Fibroblast of the aortic adventitia (primary cell): ENCODE data around the gene CCDC27. TPM values are rescaled to one million over a fixed set of nuclear protein-coding genes. Genes with fewer than 3 reads are reported as not detected.

ENCODE experiments used
- DNase-seq: peaks from one replicate; pipeline ENCODE4 v3.0.0-alpha.2; 2010; ENCODE audit warnings: low read depth
- H3K4me3 ChIP-seq: 2 replicates; pipeline ENCODE4 v1.5.1; 2011; ENCODE audit warnings: low read depth, mild to moderate bottlenecking, control low read depth, low read length, moderate library complexity
- total RNA-seq: library from RNA; depleted of rRNA; stranded (reverse); fragments of >200 nt; gene quantifications from 2 replicates; pipeline ENCODE4 v1.2.3, GENCODE V29; 2012; ENCODE audit warnings: low replicate concordance
- TF ChIP-seq, protein P1 (sequence below): IDR thresholded peaks from 2 replicates; pipeline ENCODE4 v1.5.1; 2011; ENCODE audit warnings: mild to moderate bottlenecking, low read length, control low read depth, inconsistent platforms; ENCODE audit not compliant: insufficient read depth

Gene CCDC27
- total RNA-seq, 1 donor: not detected

DNA sequence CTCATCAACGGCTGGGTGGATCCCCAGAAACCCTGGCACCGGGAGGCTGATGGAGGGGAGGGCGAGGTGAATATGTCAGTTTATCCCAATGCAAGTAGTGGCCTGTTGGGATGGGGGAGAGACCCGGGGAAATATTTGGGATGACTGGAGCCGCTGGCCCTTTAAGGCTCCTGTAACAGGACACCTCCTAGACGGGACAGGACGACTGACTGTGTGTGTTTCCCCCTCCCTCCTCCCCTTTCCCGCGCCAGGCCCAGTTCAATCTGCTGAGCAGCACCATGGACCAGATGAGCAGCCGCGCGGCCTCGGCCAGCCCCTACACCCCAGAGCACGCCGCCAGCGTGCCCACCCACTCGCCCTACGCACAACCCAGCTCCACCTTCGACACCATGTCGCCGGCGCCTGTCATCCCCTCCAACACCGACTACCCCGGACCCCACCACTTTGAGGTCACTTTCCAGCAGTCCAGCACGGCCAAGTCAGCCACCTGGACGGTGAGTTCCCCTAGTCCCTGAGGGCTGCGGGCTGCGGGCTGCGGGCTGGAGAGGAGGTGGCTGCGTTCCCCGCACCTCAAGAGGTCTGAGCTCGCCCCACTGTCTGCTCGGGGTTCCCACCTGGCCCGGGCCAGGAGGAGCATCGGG, 44.8 kb upstream of the CCDC27 start:
- H3K4me3 ChIP-seq: no peak overlapping the region
- no peak for DNase-seq
- TF ChIP-seq, protein P1, sequence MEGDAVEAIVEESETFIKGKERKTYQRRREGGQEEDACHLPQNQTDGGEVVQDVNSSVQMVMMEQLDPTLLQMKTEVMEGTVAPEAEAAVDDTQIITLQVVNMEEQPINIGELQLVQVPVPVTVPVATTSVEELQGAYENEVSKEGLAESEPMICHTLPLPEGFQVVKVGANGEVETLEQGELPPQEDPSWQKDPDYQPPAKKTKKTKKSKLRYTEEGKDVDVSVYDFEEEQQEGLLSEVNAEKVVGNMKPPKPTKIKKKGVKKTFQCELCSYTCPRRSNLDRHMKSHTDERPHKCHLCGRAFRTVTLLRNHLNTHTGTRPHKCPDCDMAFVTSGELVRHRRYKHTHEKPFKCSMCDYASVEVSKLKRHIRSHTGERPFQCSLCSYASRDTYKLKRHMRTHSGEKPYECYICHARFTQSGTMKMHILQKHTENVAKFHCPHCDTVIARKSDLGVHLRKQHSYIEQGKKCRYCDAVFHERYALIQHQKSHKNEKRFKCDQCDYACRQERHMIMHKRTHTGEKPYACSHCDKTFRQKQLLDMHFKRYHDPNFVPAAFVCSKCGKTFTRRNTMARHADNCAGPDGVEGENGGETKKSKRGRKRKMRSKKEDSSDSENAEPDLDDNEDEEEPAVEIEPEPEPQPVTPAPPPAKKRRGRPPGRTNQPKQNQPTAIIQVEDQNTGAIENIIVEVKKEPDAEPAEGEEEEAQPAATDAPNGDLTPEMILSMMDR: no peak

DNA sequence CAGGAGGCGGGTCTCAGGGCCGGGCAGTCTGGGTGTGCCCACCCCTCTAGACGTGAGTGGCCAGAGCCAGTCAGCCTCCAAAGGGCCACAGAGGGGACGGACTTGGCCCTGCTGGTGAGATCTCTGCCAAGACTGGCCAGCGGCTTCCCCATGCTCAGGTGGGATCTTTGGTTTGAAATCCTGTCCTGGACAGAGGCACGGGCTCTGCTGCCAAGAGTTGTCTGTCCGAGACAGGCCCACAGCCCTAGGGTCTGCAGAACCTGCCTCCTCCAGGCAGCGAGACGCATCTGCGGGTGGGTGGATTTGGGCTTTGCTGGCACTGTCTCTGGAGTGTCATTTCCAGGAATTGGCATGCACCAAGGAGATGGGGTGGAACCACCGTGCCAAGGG, 44.3 kb upstream of the CCDC27 start:
- no peak overlapping the region for H3K4me3 ChIP-seq
- DNase-seq: no peak
- TF ChIP-seq, protein P1: no peak

DNA sequence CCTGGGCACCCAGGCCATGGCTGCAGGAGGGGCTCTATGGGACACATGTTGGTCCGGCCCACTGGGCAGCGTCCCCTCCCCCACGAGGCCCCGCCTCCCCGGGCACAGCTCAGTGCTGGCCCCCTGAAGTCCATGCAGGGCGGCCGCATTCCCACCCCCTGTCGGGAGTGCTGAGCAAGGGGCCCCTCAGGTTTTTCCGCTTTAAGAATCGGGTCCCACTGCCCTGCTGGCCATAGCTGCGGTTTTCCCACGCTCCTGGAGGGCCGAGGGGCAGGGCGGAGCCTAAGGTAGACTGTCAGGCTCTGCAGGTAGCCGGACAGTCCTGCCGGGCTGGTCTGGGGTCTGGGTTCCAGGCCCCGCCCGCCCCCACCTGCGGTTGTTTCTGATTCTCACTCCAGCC, 43.5 kb upstream of the CCDC27 start:
- H3K4me3 ChIP-seq: no peak overlapping the region
- no peak for DNase-seq
- TF ChIP-seq, protein P1: no peak

DNA sequence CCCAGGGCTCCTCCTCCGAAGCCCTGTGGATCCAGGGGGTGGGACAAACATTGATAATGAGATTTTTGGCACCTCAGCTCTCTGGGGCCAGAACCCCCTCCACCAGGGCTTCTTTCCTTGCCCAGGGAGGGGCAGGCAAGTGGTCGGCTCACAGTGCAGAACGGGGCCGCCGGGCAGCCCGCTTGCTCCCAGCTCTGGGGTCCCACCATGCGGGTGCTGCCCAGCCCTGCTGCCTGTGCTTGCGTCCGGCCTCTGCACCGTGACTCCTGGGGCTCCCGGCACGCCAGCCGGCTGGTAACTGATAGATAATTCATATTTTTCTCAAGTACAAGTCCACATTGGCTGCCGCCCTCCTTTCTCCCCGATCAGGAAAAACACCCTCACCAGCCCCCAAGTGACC, 42.0 kb upstream of the CCDC27 start:
- H3K4me3 ChIP-seq: no peak overlapping the region
- TF ChIP-seq, protein P1: no peak
- no peak for DNase-seq

DNA sequence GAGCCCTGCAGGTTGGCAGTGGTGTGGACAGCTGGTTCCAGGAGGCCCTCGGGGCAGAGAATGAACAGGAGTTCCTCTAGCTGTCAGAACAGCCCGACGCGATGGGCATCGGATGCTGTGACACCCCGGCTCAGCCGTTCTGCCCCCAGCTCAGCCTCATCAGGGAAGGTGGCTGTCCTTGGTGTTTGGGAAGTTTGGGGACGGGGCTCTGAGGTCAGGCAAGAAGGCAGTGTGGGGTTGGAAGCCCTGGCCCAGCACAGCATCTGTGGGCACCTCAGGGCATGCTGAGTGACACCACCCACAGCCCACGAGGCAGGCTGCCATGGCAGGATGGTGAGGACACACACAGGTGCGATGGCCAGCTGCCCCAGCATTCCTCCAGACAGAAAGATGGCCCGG, 40.9 kb upstream of the CCDC27 start:
- no peak overlapping the region for H3K4me3 ChIP-seq
- no peak for DNase-seq
- TF ChIP-seq, protein P1: no peak

DNA sequence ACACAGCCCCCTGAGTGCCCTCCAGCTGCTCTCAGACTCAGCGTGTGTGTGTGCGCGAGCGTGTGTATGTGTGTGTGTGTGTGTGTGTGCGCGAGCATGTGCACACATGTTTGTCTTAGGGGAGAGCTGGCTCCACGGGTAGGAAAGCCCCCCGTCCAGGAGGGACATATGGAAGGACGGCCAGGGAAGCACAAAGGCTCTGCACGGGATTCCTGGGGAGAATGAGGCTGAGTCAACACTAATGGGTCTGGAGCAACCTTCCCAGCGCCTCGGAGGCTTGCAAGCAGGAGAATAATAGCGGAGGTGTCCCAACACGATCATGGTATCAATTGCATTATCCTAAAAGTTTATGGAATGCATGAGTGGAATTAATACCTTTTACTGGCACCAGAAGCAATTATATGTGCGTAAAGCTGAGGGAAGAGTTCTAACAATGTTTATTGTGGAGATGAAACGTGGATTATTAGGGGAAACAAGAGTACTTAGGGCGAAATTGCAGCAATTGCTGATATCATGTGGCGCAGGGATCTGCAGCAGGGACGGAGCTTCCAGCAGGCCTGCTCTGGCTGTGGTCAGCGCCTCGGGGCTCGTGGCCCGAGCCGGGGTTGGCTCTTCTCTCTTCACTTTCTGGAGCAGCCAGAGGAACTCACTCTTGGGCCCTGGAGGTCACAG, 40.3 kb upstream of the CCDC27 start:
- no peak overlapping the region for H3K4me3 ChIP-seq
- TF ChIP-seq, protein P1: no peak
- DNase-seq: no peak
